Activated CD8-positive, alpha-beta T cell treated with anti-CD3 and anti-CD28 coated beads for 36 hours (primary cell): ENCODE results near the gene CACHD1. TPM values are rescaled to one million over a fixed set of nuclear protein-coding genes. Genes with fewer than 3 reads are reported as not detected.

Experiments
- ATAC-seq: fragments of 200-7000 bp; cut with Tn5 transposase; one replicate; pipeline ENCODE4 v1.10.0; 2021; ENCODE audit warnings: mild to moderate bottlenecking, moderate library complexity
- CTCF ChIA-PET: fragments of 350-600 bp; sonication (Branson Sonifier 250); formaldehyde crosslinking; loops from one replicate; lab custom pipeline; 2021; ENCODE audit warnings: antibody characterized with exemption; lab: Charles Lee
- POLR2A ChIA-PET: fragments of 350-600 bp; sonication (Branson Sonifier 250); formaldehyde crosslinking; loops from one replicate; lab custom pipeline; 2021; ENCODE audit warnings: antibody characterized with exemption; lab: Charles Lee
- DNase-seq: peaks from one replicate; pipeline ENCODE4 v3.0.0-alpha.2; 2020
- H3K27ac Mint-ChIP-seq: one replicate; pipeline ENCODE4 v1.8.0; 2021; ENCODE audit warnings: mild to moderate bottlenecking, mixed read lengths
- H3K27me3 Mint-ChIP-seq: one replicate; pipeline ENCODE4 v1.8.0; 2021; ENCODE audit warnings: mixed read lengths
- H3K36me3 Mint-ChIP-seq: one replicate; pipeline ENCODE4 v1.8.0; 2021; ENCODE audit warnings: low read depth, mixed read lengths
- H3K4me1 Mint-ChIP-seq: one replicate; pipeline ENCODE4 v1.8.0; 2021; ENCODE audit warnings: low read depth, mixed read lengths
- H3K4me3 Mint-ChIP-seq: one replicate; pipeline ENCODE4 v1.8.0; 2021; ENCODE audit warnings: mild to moderate bottlenecking, moderate library complexity, mixed read lengths
- H3K9me3 Mint-ChIP-seq: one replicate; pipeline ENCODE4 v1.8.0; 2021; ENCODE audit warnings: mixed read lengths
- CTCF ChIP-seq: fragments of 200-600 bp; IDR thresholded peaks from one replicate; pipeline ENCODE4 v1.8.0; 2022; ENCODE audit warnings: antibody characterized with exemption, mild to moderate bottlenecking
- intact Hi-C: fragments of 100-400 bp; cut with micrococcal nuclease; formaldehyde crosslinking; loops from one replicate; pipeline ENCODE4 v1.10.0; 2022
- total RNA-seq, 2 experiments: library from RNA; stranded (reverse); gene quantifications; one replicate each; pipeline ENCODE4 v1.2.3, GENCODE V29; 2021

Gene CACHD1
- total RNA-seq, 2 experiments from 2014 or later: 2.2 to 2.5 TPM

- ATAC-seq: no peak
- TF ChIP-seq CTCF: no peak
- H3K36me3 Mint-ChIP-seq: no peaks in the 10 kb centered on the region
- no peak overlapping the region for H3K27ac Mint-ChIP-seq
- no peaks in the 10 kb centered on the region for H3K9me3 Mint-ChIP-seq
- peaks cover 2% of the 10 kb centered on the region for H3K27me3 Mint-ChIP-seq
- ChIA-PET POLR2A (no interaction called here), CTCF (no interaction called here)
- intact Hi-C loops: no loop called here
- DNase-seq: no peak
- no peak overlapping the region for H3K4me3 Mint-ChIP-seq
- no peaks in the 10 kb centered on the region for H3K4me1 Mint-ChIP-seq
Measured at GRCh38 chr1:64459743-64460142, 10.2 kb upstream of the CACHD1 start.

DNA sequence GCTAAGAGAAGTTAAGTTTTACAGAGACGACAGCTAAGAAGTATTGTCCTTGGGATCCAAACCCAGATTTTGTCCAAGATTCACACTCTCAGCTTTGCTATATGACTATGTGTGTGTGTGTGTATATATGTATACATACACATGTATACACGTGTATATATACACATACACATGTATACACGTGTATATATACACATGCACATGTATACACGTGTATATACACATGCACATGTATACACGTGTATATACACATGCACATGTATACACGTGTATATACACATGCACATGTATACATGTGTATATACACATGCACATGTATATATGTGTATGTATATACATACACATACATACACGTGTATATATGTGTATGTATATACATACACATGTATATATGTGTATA is 3.9 kb upstream of the CACHD1 start:
- TF ChIP-seq CTCF: no peak
- Mint-ChIP-seq H3K36me3 (no peaks in the 10 kb centered on the region), H3K4me1 (peaks cover 3% of the 10 kb centered on the region), H3K27ac (no peak overlapping the region), H3K4me3 (no peak overlapping the region), H3K27me3 (peaks cover 22% of the 10 kb centered on the region), H3K9me3 (no peaks in the 10 kb centered on the region)
- CTCF ChIA-PET: no interaction called here
- intact Hi-C loops: no loop called here
- POLR2A ChIA-PET: no interaction called here
- no peak for DNase-seq
- no peak for ATAC-seq

DNA sequence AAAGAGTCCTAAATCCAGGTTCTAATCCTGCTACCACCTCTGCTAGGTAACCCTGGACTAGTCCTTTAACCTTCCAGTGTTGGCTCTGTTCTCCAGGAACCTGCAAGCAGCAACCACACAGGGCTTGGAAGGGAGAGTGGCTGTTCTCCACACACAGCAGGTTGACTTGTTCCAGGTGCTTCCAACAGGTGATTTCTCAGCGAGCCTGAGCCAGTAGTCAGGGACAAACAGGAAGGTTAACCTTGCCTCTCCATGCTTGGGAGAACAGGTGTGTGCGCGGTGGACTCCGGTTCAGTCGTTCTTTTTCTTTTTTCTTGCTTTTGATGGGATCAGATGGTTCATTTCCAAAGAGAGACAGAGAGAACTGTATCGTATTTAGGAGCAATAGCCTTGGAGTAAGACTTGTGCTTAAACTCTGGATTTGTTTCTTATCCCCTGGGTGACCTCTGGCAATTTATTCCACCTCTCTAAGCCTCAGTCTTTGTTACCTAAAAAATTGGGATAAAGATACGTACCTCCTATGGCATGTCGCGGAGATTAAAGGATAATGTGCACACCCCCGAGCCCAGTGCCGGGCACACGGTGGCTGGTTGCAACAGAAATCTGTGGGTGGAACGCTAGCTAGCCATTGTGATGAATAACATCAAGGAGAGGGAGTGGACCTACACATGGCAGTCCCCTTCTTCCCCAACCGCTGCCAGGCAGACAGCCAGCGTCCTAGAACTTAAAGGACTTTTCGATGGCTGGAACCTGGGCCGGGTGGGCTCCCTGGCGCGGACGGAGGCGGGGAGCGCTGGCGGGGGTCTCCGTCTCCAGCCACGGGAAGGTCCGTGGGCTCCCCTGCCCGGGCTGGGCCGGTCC is 583 bp upstream of the CACHD1 start:
- peaks cover 12% of the 10 kb centered on the region for H3K4me1 Mint-ChIP-seq
- POLR2A ChIA-PET: no interaction called here
- peak; percentile 4 for DNase-seq

GRCh38 chr1:64470665-64471217 is 812 bp downstream of the CACHD1 start:
- DNase-seq: peak; percentile 20
- peaks cover 12% of the 10 kb centered on the region for H3K4me1 Mint-ChIP-seq
- peak overlapping the region; percentile 90 for H3K4me3 Mint-ChIP-seq
- TF ChIP-seq CTCF: no peak
- ChIA-PET CTCF (interaction anchor here (1.1 kb wide), 1 partner anchor 146 kb away, joined by 3 read pairs; no protein-coding TSS in a partner anchor), POLR2A (no interaction called here)
- intact Hi-C loops: no loop called here
- H3K27me3 Mint-ChIP-seq: peaks cover 31% of the 10 kb centered on the region
- ATAC-seq: peak; percentile 14
- H3K27ac Mint-ChIP-seq: peak overlapping the region; percentile 78
- H3K36me3 Mint-ChIP-seq: no peaks in the 10 kb centered on the region
- no peaks in the 10 kb centered on the region for H3K9me3 Mint-ChIP-seq

More for the DNA sequence above, 583 bp upstream of the CACHD1 start:
- H3K9me3 Mint-ChIP-seq: no peaks in the 10 kb centered on the region
- peak; percentile 5 for ATAC-seq
- TF ChIP-seq CTCF: no peak
- intact Hi-C loops: no loop called here
- CTCF ChIA-PET: interaction anchor here (1.5 kb wide), 1 partner anchor 173 kb away, joined by 3 read pairs; no protein-coding TSS in a partner anchor
- H3K4me3 Mint-ChIP-seq: peak overlapping the region; percentile 90
- H3K27ac Mint-ChIP-seq: no peak overlapping the region
- peaks cover 31% of the 10 kb centered on the region for H3K27me3 Mint-ChIP-seq
- no peaks in the 10 kb centered on the region for H3K36me3 Mint-ChIP-seq
